ENCODE data around the gene PRKCSH.
"Not testable (repeated sequence)": the region's sequence is repeated elsewhere in the genome, so short reads cannot be mapped to it uniquely, and the experiment has no call there.

The PRKCSH gene

GRCh38 chr19:11450570-11451326 is 15.3 kb downstream of the PRKCSH start:
- no peak for DNase-seq (ENCODE audit: low read depth, low spot score)

GRCh38 chr19:11451327-11451870 is 16.0 kb downstream of the PRKCSH start:
- no peak for DNase-seq (ENCODE audit: low read depth, low spot score)

GRCh38 chr19:11451871-11452619 is 16.6 kb downstream of the PRKCSH start:
- DNase-seq (ENCODE audit: low read depth, low spot score), result no peak

- DNase-seq (ENCODE audit: low read depth, low spot score), result no peak
Observed at GRCh38 chr19:11452620-11453310, 17.3 kb downstream of the PRKCSH start.

- no peak for DNase-seq (ENCODE audit: low read depth, low spot score)
Observed at GRCh38 chr19:11453468-11454341, 18.3 kb downstream of the PRKCSH start.

GRCh38 chr19:11455233-11455554 is 19.8 kb downstream of the PRKCSH start:
- not testable (repeated sequence) for DNase-seq (ENCODE audit: low read depth, low spot score)

GRCh38 chr19:11456659-11457058 is 21.2 kb downstream of the PRKCSH start:
- DNase-seq (ENCODE audit: low read depth, low spot score), result no peak

GRCh38 chr19:11457115-11457514 is 21.7 kb downstream of the PRKCSH start:
- DNase-seq (ENCODE audit: low read depth, low spot score), result no peak

- DNase-seq (ENCODE audit: low read depth, low spot score), result no peak
Observed at GRCh38 chr19:11457831-11458230, 22.4 kb downstream of the PRKCSH start.

- no peak for DNase-seq (ENCODE audit: low read depth, low spot score)
Observed at GRCh38 chr19:11458236-11458900, 22.9 kb downstream of the PRKCSH start.

- not testable (repeated sequence) for DNase-seq (ENCODE audit: low read depth, low spot score)
Observed at GRCh38 chr19:11458912-11459311, 23.5 kb downstream of the PRKCSH start.

GRCh38 chr19:11460207-11460606 is 24.8 kb downstream of the PRKCSH start:
- no peak for DNase-seq (ENCODE audit: low read depth, low spot score)

GRCh38 chr19:11461453-11461852 is 26.0 kb downstream of the PRKCSH start:
- DNase-seq (ENCODE audit: low read depth, low spot score), result no peak

- DNase-seq (ENCODE audit: low read depth, low spot score), result no peak
Observed at GRCh38 chr19:11463391-11463790, 28.0 kb downstream of the PRKCSH start.

GRCh38 chr19:11464333-11465265 is 29.2 kb downstream of the PRKCSH start:
- no peak for DNase-seq (ENCODE audit: low read depth, low spot score)

- DNase-seq (ENCODE audit: low read depth, low spot score), result no peak
Observed at GRCh38 chr19:11465600-11465999, 30.2 kb downstream of the PRKCSH start.

GRCh38 chr19:11468266-11468845 is 32.9 kb downstream of the PRKCSH start:
- not testable (repeated sequence) for DNase-seq (ENCODE audit: low read depth, low spot score)

- DNase-seq (ENCODE audit: low read depth, low spot score), result no peak
Observed at GRCh38 chr19:11473725-11474124, 38.3 kb downstream of the PRKCSH start.

GRCh38 chr19:11475343-11475742 is 39.9 kb downstream of the PRKCSH start:
- not testable (repeated sequence) for DNase-seq (ENCODE audit: low read depth, low spot score)

Measured in astrocyte of the hippocampus (primary cell).